ENCODE data around the gene HERC2.
"Not testable (repeated sequence)": the region's sequence is repeated elsewhere in the genome, so short reads cannot be mapped to it uniquely, and the experiment has no call there.

- not testable (repeated sequence) for TF ChIP-seq CTCF, POLR2AphosphoS5 (IDR thresholded peaks at IDR 0.05)
Measured at GRCh38 chr15:28205640-28206039, 116.3 kb downstream of the HERC2 start.
